Mucosa of stomach (tissue), 1 donor: ENCODE measurements around the gene HSPB7.
"Not testable (repeated sequence)": the region's sequence is repeated elsewhere in the genome, so short reads cannot be mapped to it uniquely, and the experiment has no call there.

Experiments
- H3K27me3 ChIP-seq: one replicate; pipeline ENCODE4 v1.7.0; 2013; ENCODE audit warnings: mild to moderate bottlenecking, low read length; ENCODE audit not compliant: control insufficient read depth, insufficient read depth
- H3K36me3 ChIP-seq: one replicate; pipeline ENCODE4 v1.7.0; 2013; ENCODE audit warnings: low read length; ENCODE audit not compliant: control insufficient read depth, insufficient read depth
- H3K4me1 ChIP-seq: one replicate; pipeline ENCODE4 v1.7.0; 2013; ENCODE audit warnings: mild to moderate bottlenecking, low read length; ENCODE audit not compliant: control insufficient read depth, insufficient read depth
- H3K4me3 ChIP-seq: one replicate; pipeline ENCODE4 v1.7.0; 2013; ENCODE audit warnings: low read length
- H3K9ac ChIP-seq: one replicate; pipeline ENCODE4 v1.7.0; 2013; ENCODE audit warnings: mild to moderate bottlenecking, low read length, moderate library complexity
- H3K9me3 ChIP-seq: one replicate; pipeline ENCODE4 v1.7.0; 2013; ENCODE audit warnings: mild to moderate bottlenecking, low read length, moderate library complexity; ENCODE audit not compliant: control insufficient read depth
- donor health status: Pancreatic carcinoma.

The HSPB7 gene

DNA sequence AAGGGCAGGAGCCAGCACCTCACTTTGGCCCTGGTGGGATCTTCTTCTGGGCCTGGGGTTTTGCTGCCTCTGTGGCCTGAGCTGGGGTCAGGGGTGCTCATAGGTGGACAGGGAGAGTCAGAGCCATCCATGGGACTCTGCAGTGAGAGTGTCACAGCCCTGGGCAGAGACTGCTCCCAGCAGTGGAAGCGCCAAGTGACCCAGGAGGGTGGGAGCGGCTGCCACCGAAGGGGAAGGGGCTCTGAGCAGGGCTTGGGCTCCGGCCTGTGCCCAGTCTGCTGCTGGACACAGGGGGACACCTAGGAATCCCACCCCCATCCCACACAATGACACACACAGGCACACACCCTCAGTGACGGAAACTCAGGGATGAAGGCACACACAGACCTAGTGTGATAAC is 26.1 kb upstream of the HSPB7 start:
- peaks cover 5% of the 10 kb centered on the region for H3K4me1 ChIP-seq
- peaks cover 3% of the 10 kb centered on the region for H3K27me3 ChIP-seq
- H3K9me3 ChIP-seq, result no peaks in the 10 kb centered on the region
- H3K4me3 ChIP-seq, result no peak overlapping the region
- no peaks in the 10 kb centered on the region for H3K36me3 ChIP-seq
- H3K9ac ChIP-seq, result no peak overlapping the region

DNA sequence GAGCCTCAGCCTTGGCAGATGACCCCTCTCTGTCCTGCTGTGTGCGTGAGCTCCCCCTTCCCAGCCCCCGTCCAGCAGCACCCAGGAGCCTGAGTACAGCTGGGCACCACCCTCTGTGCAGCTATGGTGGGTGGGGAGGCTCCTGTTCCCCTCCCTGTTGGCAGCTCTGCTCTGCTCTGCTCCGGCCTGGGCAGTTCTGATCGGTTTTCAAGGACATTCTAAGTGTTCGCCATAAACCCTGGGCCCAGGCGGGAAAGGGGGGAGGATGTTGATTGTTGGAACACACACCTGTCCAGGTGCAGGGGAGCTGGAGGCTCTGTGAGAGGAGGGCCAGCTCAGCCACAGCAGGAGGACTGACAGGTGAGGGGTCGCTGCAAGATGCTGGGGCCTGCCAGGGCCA is 25.7 kb upstream of the HSPB7 start, which contains the start of gene CLCNKB:
Gene CLCNKB (plus strand): TSS at position 262 of the 400 bp plus-strand sequence. CDS start 711 bp downstream, outside the sequence.
- Histone ChIP-seq H3K4me3 (no peak within 1 kb of the TSS), H3K9ac (no peak within 1 kb of the TSS), H3K4me1 (peaks cover under 1% of the 10 kb centered on the region), H3K36me3 (no peaks in the 10 kb centered on the region), H3K27me3 (peaks cover 3% of the 10 kb centered on the region), H3K9me3 (no peaks in the 10 kb centered on the region)

DNA sequence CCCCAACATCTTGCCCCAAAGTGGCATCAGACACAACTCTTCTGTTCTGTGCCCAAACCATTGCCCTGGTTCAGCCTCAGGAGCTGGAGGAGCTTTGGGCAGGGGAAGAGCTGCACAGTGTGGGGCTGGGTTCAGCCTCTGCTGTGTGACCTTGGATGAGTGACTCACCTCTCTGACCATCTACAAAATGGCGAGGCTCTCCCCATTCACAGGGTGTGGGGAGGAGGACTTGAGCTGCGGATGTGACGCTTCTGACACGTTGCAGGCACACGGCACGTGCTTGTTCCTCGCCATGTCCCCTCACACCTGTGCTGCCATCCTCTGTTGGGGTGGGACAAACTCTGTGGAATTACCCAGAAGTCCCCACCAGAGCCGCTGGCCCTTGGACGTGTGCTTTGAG is 24.8 kb upstream of the HSPB7 start:
- H3K9me3 ChIP-seq, H3K27me3 ChIP-seq, H3K4me3 ChIP-seq, H3K9ac ChIP-seq, H3K36me3 ChIP-seq, H3K4me1 ChIP-seq: not testable (repeated sequence)

DNA sequence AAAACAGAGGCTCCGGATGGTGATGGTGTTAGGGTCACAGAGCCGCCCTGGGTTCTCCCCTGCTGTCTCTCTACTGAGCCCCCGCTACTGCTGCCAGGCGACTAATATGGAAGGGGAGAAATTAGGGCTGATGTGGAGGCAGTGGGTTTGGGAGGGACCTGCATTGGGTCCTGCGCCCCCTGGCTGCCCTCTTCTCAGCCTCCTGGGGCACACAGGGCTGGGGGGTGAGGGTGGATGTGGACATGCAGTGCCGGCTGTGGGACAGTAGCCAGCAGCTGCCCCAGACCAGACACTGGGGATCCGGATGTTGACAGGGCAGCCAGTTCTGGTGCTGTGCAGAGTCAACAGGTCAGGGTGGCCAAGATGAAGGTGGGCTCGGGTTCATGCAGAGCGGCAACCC is 24.3 kb upstream of the HSPB7 start:
- Histone ChIP-seq H3K9me3 (no peaks in the 10 kb centered on the region), H3K4me1 (no peaks in the 10 kb centered on the region), H3K27me3 (peaks cover 6% of the 10 kb centered on the region), H3K9ac (no peak overlapping the region), H3K36me3 (no peaks in the 10 kb centered on the region), H3K4me3 (no peak overlapping the region)

DNA sequence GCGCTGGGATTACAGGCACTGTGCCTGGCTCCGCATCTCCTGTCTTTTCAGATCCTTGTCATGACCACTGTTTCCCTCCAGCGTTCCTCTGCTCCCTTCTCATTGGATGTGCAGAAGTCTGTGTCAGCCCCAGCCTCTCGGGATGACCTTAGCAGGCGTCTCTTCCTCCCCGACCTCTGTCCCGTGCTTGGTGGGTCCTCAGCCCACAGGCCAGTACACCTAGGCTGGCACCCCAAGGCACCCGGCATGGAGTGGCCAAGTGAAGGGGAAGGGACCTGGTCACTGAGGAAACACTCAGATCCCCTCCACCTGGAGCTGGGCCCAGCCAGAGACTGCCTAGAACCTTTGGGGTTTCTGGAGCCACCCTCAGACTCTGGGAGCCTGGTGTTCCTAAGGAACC is 23.4 kb upstream of the HSPB7 start:
- H3K4me1 ChIP-seq, result no peaks in the 10 kb centered on the region
- no peaks in the 10 kb centered on the region for H3K36me3 ChIP-seq
- H3K9me3 ChIP-seq, result no peaks in the 10 kb centered on the region
- H3K27me3 ChIP-seq, result peaks cover 8% of the 10 kb centered on the region
- no peak overlapping the region for H3K4me3 ChIP-seq
- H3K9ac ChIP-seq, result no peak overlapping the region

DNA sequence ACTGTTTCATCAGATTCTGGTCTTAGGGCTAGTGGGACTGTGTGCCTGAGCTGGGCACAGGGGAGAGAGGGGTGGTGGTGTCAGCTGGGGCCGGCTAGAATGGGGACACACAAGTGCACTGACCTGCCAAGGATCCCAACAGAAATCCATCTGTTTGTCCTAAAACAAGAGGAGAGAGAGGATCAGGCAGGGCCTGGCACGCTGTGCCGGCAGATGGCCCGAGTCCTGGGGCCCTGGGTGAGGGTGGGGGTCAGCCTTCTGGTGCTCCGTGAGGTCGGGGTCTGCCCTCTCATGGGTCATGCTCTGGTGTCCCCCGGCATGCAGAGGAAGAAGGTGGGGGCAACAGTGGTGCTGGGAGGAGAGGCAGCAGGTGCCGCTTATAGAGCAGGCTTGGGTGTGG is 22.0 kb upstream of the HSPB7 start:
- not testable (repeated sequence) for H3K4me3 ChIP-seq, H3K9me3 ChIP-seq, H3K4me1 ChIP-seq

DNA sequence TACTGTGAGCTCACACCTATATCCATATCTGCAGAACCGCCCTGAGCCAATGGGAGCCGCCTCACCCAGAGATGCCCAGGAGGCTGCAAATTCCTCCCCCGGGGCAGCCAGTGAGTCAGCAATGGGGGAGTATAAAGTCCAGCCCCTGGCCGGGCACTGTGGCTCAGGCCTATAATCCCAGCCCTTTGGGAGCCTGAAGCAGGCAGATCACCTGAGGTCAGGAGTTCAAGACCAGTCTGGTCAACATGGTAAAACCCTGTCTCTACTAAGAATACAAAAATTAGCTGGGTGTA is 20.7 kb upstream of the HSPB7 start:
- Histone ChIP-seq H3K9me3 (no peaks in the 10 kb centered on the region), H3K27me3 (peaks cover 8% of the 10 kb centered on the region), H3K9ac (no peak overlapping the region), H3K4me3 (no peak overlapping the region), H3K4me1 (no peaks in the 10 kb centered on the region), H3K36me3 (no peaks in the 10 kb centered on the region)

More for the DNA sequence above, 22.0 kb upstream of the HSPB7 start:
- not testable (repeated sequence) for H3K27me3 ChIP-seq, H3K36me3 ChIP-seq, H3K9ac ChIP-seq

DNA sequence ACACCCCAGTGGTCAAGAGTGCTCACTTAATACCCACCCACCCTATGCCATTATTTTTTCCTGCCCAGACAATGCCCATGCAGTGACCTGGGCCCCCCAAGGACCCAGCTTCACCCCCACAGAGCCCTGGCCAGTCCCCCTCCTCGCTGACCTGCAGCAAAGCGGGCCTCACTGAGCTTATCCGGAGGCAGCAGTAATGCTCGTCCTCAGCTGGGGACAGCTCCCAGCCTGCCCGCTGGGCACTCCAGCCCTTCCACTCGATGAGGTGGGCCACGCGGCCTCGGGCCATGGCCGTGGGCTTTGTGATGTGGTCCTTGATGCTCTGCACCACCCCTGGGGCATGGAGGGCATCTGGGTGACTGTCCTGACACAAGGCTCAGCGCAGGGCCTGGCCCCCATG is 18.6 kb upstream of the HSPB7 start:
- not testable (repeated sequence) for H3K36me3 ChIP-seq, H3K27me3 ChIP-seq, H3K4me1 ChIP-seq, H3K9me3 ChIP-seq, H3K9ac ChIP-seq, H3K4me3 ChIP-seq

DNA sequence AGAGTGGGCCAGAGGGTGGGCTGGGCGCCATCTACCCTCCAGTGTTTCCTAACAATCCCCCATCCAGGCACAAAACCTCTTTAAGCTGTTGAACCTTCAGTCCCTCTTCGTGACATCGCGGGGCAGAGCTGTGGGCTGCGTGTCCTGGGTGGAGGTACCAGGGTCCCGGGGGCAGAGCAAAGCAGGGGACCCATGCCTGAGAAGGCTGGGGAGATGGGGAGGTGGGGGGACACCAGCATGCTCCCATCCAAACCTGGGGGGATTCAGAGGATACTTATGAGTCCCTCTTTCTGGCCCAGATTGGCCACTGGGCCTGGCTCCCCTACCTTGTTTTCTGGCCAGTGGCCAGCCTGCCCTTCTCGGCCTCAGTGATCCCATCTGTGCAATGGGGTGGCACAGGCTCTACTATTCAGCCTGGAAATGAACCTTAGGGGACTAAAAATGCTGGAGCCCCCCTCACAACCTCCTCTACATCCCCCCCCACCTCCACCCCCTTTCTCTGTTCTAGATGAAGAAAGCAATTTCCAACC is 15.3 kb upstream of the HSPB7 start:
- H3K4me1 ChIP-seq, H3K9ac ChIP-seq, H3K36me3 ChIP-seq, H3K9me3 ChIP-seq, H3K4me3 ChIP-seq: not testable (repeated sequence)
- H3K27me3 ChIP-seq, result peaks cover 12% of the 10 kb centered on the region

DNA sequence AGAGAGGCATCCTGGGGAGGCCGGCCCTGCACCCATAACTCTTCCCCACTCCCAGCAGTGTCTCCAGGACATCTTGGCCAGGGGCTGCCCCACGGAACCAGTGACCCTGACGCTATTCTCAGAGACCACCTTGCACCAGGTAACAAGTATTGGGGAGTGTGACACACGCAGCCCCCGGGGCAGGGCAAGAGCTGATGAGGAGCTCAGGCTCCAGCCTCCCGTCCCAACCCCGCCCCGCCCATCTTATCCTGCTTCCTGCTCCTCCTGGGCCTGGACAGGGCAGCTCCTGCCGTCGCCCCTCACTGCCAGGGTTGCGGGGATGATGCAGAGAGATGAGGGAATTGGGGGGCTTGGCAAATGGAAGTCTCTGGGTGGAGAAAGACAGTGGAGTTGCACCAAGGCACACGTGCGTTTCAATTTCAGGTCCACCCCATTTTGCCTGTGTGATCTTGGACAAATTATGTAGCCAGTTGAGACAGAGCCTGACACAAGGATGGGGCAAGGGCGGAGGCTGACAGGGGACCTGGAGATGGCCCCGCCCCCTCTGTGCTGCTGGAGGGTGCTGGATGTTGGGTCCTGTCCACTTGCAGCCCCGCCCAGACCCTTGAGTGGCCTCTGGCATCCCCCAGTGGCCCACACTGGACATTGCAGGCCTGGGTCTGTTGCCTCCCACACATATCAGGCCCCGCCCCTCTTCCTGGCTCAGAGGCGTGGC is 14.7 kb upstream of the HSPB7 start:
- no peaks in the 10 kb centered on the region for H3K9me3 ChIP-seq
- H3K4me3 ChIP-seq, result no peak overlapping the region
- peaks cover 16% of the 10 kb centered on the region for H3K27me3 ChIP-seq
- H3K9ac ChIP-seq, result no peak overlapping the region
- H3K36me3 ChIP-seq, result no peaks in the 10 kb centered on the region
- H3K4me1 ChIP-seq, result peaks cover 5% of the 10 kb centered on the region

DNA sequence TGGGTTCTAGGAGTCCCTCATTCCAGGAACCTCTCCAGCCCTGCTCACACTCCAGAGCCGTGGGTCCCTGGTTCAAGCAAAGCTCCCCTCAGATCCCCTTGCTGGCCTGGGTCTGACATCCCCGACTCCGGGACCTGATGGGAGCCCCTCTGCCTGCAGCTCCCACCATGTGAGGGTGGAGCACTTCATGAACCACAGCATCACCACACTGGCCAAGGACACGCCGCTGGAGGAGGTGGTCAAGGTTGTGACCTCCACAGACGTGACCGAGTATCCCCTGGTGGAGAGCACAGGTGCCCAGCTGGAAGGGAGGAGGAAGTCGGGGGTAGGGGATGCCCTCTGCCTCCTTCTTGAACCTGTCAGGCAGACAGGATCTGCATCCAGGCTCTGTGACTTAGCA is 13.7 kb upstream of the HSPB7 start:
- no peak overlapping the region for H3K4me3 ChIP-seq
- H3K9ac ChIP-seq, result no peak overlapping the region
- no peaks in the 10 kb centered on the region for H3K36me3 ChIP-seq
- no peaks in the 10 kb centered on the region for H3K9me3 ChIP-seq
- peaks cover 20% of the 10 kb centered on the region for H3K27me3 ChIP-seq
- H3K4me1 ChIP-seq, result peaks cover 12% of the 10 kb centered on the region

DNA sequence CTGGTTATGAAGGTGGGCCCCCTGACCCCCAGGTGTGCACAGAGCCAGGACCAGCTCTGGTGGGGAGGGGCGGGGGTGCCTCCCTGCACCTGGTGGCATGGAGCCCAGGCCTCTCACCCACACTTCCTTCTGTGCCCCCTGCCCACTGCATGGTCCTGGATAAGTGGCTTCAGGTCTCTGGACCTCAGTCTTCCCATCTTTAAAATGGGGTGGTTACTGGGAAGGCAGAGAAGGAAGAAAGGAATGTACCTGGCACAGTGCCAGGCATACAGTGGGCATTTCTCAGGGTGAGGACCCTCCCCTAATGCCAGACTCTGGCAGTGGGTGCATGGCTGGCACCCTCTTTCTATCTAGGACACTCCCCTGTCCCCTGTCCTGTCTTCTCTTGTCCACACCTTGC is 11.4 kb upstream of the HSPB7 start:
- Histone ChIP-seq H3K36me3 (no peaks in the 10 kb centered on the region), H3K27me3 (peaks cover 20% of the 10 kb centered on the region), H3K9me3 (no peaks in the 10 kb centered on the region), H3K4me1 (peaks cover 12% of the 10 kb centered on the region), H3K4me3 (no peak overlapping the region), H3K9ac (no peak overlapping the region)

DNA sequence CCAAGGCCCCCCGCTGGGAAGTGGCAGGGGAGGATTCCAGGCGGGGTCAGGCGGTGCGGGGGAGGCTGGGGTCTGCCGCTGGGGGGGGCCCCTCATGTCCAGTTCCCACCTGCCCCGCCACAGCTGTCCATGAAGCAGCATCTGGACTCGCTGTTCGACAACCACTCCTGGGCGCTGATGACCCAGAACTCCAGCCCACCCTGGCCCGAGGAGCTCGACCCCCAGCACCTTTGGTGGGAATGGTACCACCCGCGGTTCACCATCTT is 11.1 kb upstream of the HSPB7 start:
- H3K9ac ChIP-seq, H3K4me3 ChIP-seq, H3K9me3 ChIP-seq, H3K36me3 ChIP-seq: not testable (repeated sequence)
- H3K4me1 ChIP-seq, result peaks cover 12% of the 10 kb centered on the region
- peaks cover 20% of the 10 kb centered on the region for H3K27me3 ChIP-seq
